HepG2 (cell line): ENCODE data around the gene HNRNPH3. TPM values are rescaled to one million over a fixed set of nuclear protein-coding genes. Genes with fewer than 3 reads are reported as not detected.

Source experiments
- ATAC-seq: fragments of 200-7000 bp; cut with Tn5 transposase; 3 replicates; pipeline ENCODE4 v1.9.1; 2020; ENCODE audit warnings: mild to moderate bottlenecking, moderate library complexity
- BruUV-seq: library from RNA; stranded (reverse); fragments of 400-500 nt; replicated peaks from 2 replicates; lab custom pipeline; 2021; lab: Mats Ljungman, UMichigan
- CTCF ChIA-PET: fragments of 300-600 bp; formaldehyde crosslinking; extraction: SDS; loops from one replicate; lab custom pipeline; 2021; ENCODE audit warnings: low total read pairs, inconsistent platforms, low intra/inter-chr PET ratio; lab: Yijun Ruan, JAX
- POLR2A ChIA-PET: fragments of 350-600 bp; sonication (Branson Sonifier 250); formaldehyde crosslinking; loops from one replicate; lab custom pipeline; 2020; ENCODE audit warnings: antibody characterized with exemption, inconsistent platforms; lab: Yijun Ruan, JAX
- DNase-seq: peaks from one replicate; pipeline ENCODE4 v3.0.0-alpha.2; 2015; ENCODE audit warnings: low spot score
- FAIRE-seq: peaks from 3 replicates; lab custom pipeline; 2011; peaks lifted over from hg19 to GRCh38; lab: Jason Lieb, UNC
- H2AFZ ChIP-seq: one replicate; pipeline ENCODE4 v1.6.1; 2011; ENCODE audit warnings: low read length, inconsistent platforms
- H3K27ac ChIP-seq: fragments of 300-600 bp; 3 replicates; pipeline ENCODE4 v1.8.0; 2011; ENCODE audit warnings: mixed run types, mild to moderate bottlenecking, mixed read lengths, low read length, inconsistent platforms; ENCODE audit not compliant: insufficient read depth; ENCODE audit errors: extremely low read length
- H3K27me3 ChIP-seq, 2 experiments: fragments of 200-600 bp in 1 of 2; 2 replicates in 1 of 2; 3 replicates in 1 of 2; pipeline versions ENCODE4 v1.6.0 to v1.8.0; 2011; ENCODE audit warnings: low read length in 2 of 2, mild to moderate bottlenecking in 2 of 2, moderate library complexity in 2 of 2, inconsistent platforms in 1 of 2; ENCODE audit not compliant: insufficient read depth in 2 of 2, control insufficient read depth in 1 of 2
- H3K36me3 ChIP-seq, 2 experiments: fragments of 200-600 bp in 1 of 2; replicated peaks in 1 of 2; 2 replicates in 1 of 2; 3 replicates in 1 of 2; pipeline versions ENCODE4 v1.5.1 to v1.8.0; 2011; ENCODE audit warnings: low read length in 2 of 2, inconsistent platforms in 1 of 2; ENCODE audit not compliant: insufficient read depth in 2 of 2, control insufficient read depth in 1 of 2
- H3K4me1 ChIP-seq: 2 replicates; pipeline ENCODE4 v1.5.1; 2012; ENCODE audit warnings: low read length, inconsistent platforms; ENCODE audit not compliant: insufficient read depth
- H3K4me2 ChIP-seq: 2 replicates; pipeline ENCODE4 v1.6.0; 2011; ENCODE audit warnings: low read depth, low read length, inconsistent platforms
- H3K4me3 ChIP-seq, 3 experiments: fragments of 200-600 bp in 1 of 3; sonication (generic), shearing (Covaris generic) in 1 of 3; replicated peaks in 1 of 3; 2 replicates each; pipeline ENCODE4 v1.5.1; 2011 to 2016; ENCODE audit warnings: low read length in 3 of 3, inconsistent platforms in 2 of 3, low read depth in 2 of 3, mild to moderate bottlenecking in 2 of 3, control low read depth in 1 of 3, mixed read lengths in 1 of 3; ENCODE audit not compliant: insufficient read depth in 1 of 3
- H3K79me2 ChIP-seq: one replicate; pipeline ENCODE4 v1.6.1; 2011; ENCODE audit warnings: low read length, inconsistent platforms; ENCODE audit not compliant: insufficient read depth
- H3K9ac ChIP-seq: 2 replicates; pipeline ENCODE4 v1.6.0; 2011; ENCODE audit warnings: mild to moderate bottlenecking, low read depth, low read length, inconsistent platforms; ENCODE audit not compliant: insufficient read depth
- H3K9me3 ChIP-seq: 2 replicates; pipeline ENCODE4 v1.5.1; 2012; ENCODE audit warnings: mild to moderate bottlenecking, low read length
- H4K20me1 ChIP-seq: 2 replicates; pipeline ENCODE4 v1.6.0; 2011; ENCODE audit warnings: inconsistent platforms, mild to moderate bottlenecking, low read length, moderate library complexity; ENCODE audit not compliant: insufficient read depth
- CSRNP2 ChIP-seq: sonication (generic); formaldehyde crosslinking; conservative IDR thresholded peaks from 2 replicates; pipeline ENCODE4 v1.8.0; 2022; ENCODE audit warnings: low read depth, missing genetic modification reagents
- FOXP4 ChIP-seq: sonication (generic); formaldehyde crosslinking; IDR thresholded peaks from 2 replicates; pipeline ENCODE4 v1.4.0; 2020; ENCODE audit warnings: missing genetic modification reagents
- SPEN ChIP-seq: sonication (generic); formaldehyde crosslinking; IDR thresholded peaks from 2 replicates; pipeline ENCODE4 v1.5.1; 2020; ENCODE audit warnings: low read depth, mild to moderate bottlenecking, missing genetic modification reagents
- ZNF121 ChIP-seq: sonication (generic); formaldehyde crosslinking; IDR thresholded peaks from 2 replicates; pipeline ENCODE4 v1.5.0; 2020; ENCODE audit warnings: mild to moderate bottlenecking, missing genetic modification reagents
- WGBS: methylation state at CpG from one replicate; pipeline ENCODE4 v1.1.6; 2017; ENCODE audit warnings: low lambda C conversion rate; 5-methylcytosine and 5-hydroxymethylcytosine counted together
- in situ Hi-C: cut with HindIII; loops from 2 replicates; pipeline ENCODE4 v1.10.0; 2017; ENCODE audit warnings: low pct_unique_long_range_greater_than_20kb; ENCODE audit not compliant: extremely low pct_ligation_motif_present
- intact Hi-C: fragments of 100-400 bp; cut with micrococcal nuclease; formaldehyde crosslinking; loops from one replicate; pipeline ENCODE4 v1.10.0; 2022; ENCODE audit not compliant: unreplicated experiment
- polyA plus RNA-seq, 8 experiments: library from polyadenylated mRNA; depleted of rRNA in 3 of 8; stranded (reverse) in 7 of 8; unstranded in 1 of 8; fragments of >200 nt; fragmentation: Illumina TruSeq in 4 of 8; extraction: Trizol in 4 of 8; gene quantifications; 2 replicates each; pipeline versions ENCODE4 v1.2.1 to v1.2.3, GENCODE V29; 2011 to 2016; ENCODE audit warnings: low read depth in 4 of 8, missing spikeins in 1 of 8, mixed read lengths in 1 of 8; ENCODE audit not compliant: insufficient read depth in 1 of 8
- total RNA-seq, 5 experiments: library from RNA; depleted of rRNA; stranded (reverse); fragments of >200 nt; fragmentation: Illumina TruSeq; extraction: Trizol; gene quantifications; 2 replicates each; pipeline ENCODE4 v1.2.3, GENCODE V29; 2016; ENCODE audit warnings: low read depth in 1 of 5

The HNRNPH3 gene
- total and polyA plus RNA-seq, 2 of the 13 experiments (the other 11 are each of a cell fraction or from before 2014, with no cell fraction given): 46.0 to 47.7 TPM

GRCh38 chr10:68353537-68353936 lies 21.7 kb downstream of the HNRNPH3 start:
- TF ChIP-seq ZNF121 (CRISPR knock-in tag): 0 out of 2 replicates have a peak, but pooled peaks have one; percentile 22
- no peak for TF ChIP-seq CSRNP2 (CRISPR knock-in tag)
- H3K27ac ChIP-seq: no peak overlapping the region
- CTCF ChIA-PET: no interaction called here
- no peak overlapping the region for H3K4me3 ChIP-seq
- DNase-seq (no peak), FAIRE-seq (no peak), ATAC-seq (no peak)
- no peaks in the 10 kb centered on the region for H3K9me3 ChIP-seq
- intact Hi-C loops (no loop called here), in situ Hi-C loops (no loop called here)
- POLR2A ChIA-PET: no interaction called here
- no peaks in the 10 kb centered on the region for H3K4me1 ChIP-seq
- no peaks in the 10 kb centered on the region for H4K20me1 ChIP-seq
- H3K27me3 ChIP-seq: no peaks in the 10 kb centered on the region
- peaks cover 5 to 21% of the 10 kb centered on the region in 2 experiments; a peak in 4 of 5 replicates for H3K36me3 ChIP-seq
- no peaks in the 10 kb centered on the region for H3K79me2 ChIP-seq
- 97% methylated on average over 2 of the region's 2 CpGs for WGBS
- no TSS peak for BruUV-seq
- no peak overlapping the region for H3K9ac ChIP-seq
- H3K4me2 ChIP-seq: no peak overlapping the region
- no peak overlapping the region for H2AFZ ChIP-seq

- Histone ChIP-seq H3K79me2 (no peaks in the 10 kb centered on the region), H3K4me3 (no peak overlapping the region), H3K9me3 (no peaks in the 10 kb centered on the region), H3K27ac (no peak overlapping the region), H3K36me3 (peaks cover 4 to 26% of the 10 kb centered on the region in 2 experiments; a peak in 3 of 5 replicates), H3K9ac (no peak overlapping the region), H3K4me2 (no peak overlapping the region), H4K20me1 (no peaks in the 10 kb centered on the region), H3K4me1 (no peaks in the 10 kb centered on the region), H3K27me3 (no peaks in the 10 kb centered on the region), H2AFZ (no peak overlapping the region)
- intact Hi-C loops: no loop called here
- TF ChIP-seq FOXP4 (CRISPR knock-in tag) (no peak), SPEN (CRISPR knock-in tag) (no peak)
- 96% methylated on average over 6 of the region's 6 CpGs for WGBS
- no TSS peak for BruUV-seq
- no peak for FAIRE-seq
- CTCF ChIA-PET: no interaction called here
- DNase-seq: no peak
- ATAC-seq: no peak
- in situ Hi-C loops: no loop called here
- POLR2A ChIA-PET: no interaction called here
Observed at GRCh38 chr10:68359189-68359588, 27.3 kb downstream of the HNRNPH3 start.
